ENCODE results near the gene ATG13.

DNA sequence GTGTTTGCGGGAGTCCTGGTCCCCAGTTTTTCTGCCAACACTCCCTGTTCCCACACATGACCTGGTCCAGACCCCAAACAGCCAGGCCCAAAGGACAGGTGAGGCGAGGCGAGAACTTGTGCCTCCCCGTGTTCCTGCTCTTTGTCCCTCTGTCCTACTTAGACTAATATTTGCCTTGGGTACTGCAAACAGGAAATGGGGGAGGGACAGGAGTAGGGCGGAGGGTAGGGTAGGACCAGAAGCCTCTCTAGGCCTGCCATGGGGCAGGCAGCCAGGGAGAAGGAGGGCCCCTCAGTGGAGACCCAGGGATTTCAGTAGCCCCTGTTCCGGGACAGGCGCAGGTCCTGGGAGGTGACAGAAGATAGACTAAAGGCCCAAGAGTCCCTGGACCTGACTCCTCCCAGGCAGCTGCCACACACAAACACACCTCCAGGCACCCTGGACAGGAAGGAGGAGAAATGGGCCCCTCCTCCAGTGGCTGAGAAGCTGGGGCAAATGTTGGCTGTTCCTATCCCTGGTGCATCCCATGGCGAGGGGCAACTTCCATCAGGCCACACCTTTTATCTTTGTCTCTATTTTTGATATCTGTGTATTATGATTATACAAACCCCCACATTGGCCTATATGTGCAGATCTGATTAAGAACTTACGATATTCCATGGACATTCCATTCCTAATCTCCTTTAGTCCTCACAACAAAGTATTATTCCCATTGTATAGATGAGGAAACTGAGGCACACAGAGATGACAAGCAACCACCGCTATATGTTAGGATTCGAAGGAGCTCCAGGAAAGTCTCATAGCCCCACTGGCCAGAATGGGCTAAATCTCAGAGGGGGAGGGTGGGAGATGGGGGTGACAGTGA lies 101.0 kb downstream of the ATG13 start:
- TF ChIP-seq CTCF (IDR thresholded peaks at IDR 0.05), result no peak
- TF ChIP-seq POLR2A (IDR thresholded peaks at IDR 0.05), result no peak
